Keratinocyte (primary cell): Measurements from ENCODE around the gene MFRP. TPM values are rescaled to one million over a fixed set of nuclear protein-coding genes. Genes with fewer than 3 reads are reported as not detected.

Experiments
- DNase-seq: peaks from one replicate; pipeline ENCODE4 v3.0.0-alpha.2; 2011; ENCODE audit warnings: low read depth, missing footprints, low spot score
- FAIRE-seq: peaks from 2 replicates; lab custom pipeline; 2011; peaks lifted over from hg19 to GRCh38; lab: Jason Lieb, UNC
- H2AFZ ChIP-seq: 2 replicates; pipeline ENCODE4 v1.6.0; 2012; ENCODE audit warnings: low read length, control low read depth, inconsistent platforms; ENCODE audit not compliant: control insufficient read depth
- H3K27ac ChIP-seq: 2 replicates; pipeline ENCODE4 v1.5.1; 2011; ENCODE audit warnings: low read length; ENCODE audit not compliant: control insufficient read depth, insufficient read depth
- H3K27me3 ChIP-seq: 3 replicates; pipeline ENCODE4 v1.6.0; 2011; ENCODE audit warnings: low read length; ENCODE audit not compliant: control insufficient read depth, insufficient read depth; ENCODE audit errors: extremely low read depth
- H3K36me3 ChIP-seq, 2 experiments: 2 replicates in 1 of 2; 3 replicates in 1 of 2; pipeline ENCODE4 v1.5.1; 2011; ENCODE audit warnings: low read length in 2 of 2, mild to moderate bottlenecking in 1 of 2; ENCODE audit not compliant: control insufficient read depth in 2 of 2, insufficient read depth in 2 of 2; ENCODE audit errors: extremely low read depth in 1 of 2
- H3K4me1 ChIP-seq: 3 replicates; pipeline ENCODE4 v1.5.1; 2011; ENCODE audit warnings: low read length; ENCODE audit not compliant: control insufficient read depth, insufficient read depth; ENCODE audit errors: extremely low read depth
- H3K4me2 ChIP-seq: 3 replicates; pipeline ENCODE4 v1.6.0; 2011; ENCODE audit warnings: low read depth, low read length; ENCODE audit not compliant: control insufficient read depth, insufficient read depth; ENCODE audit errors: extremely low read depth
- H3K4me3 ChIP-seq, 3 experiments: fragments of 200-600 bp in 1 of 3; sonication (generic) in 1 of 3; 2 replicates in 2 of 3; 3 replicates in 1 of 3; pipeline ENCODE4 v1.5.1; 2011 to 2016; ENCODE audit warnings: low read length in 3 of 3, mild to moderate bottlenecking in 3 of 3, control low read depth in 2 of 3, inconsistent platforms in 1 of 3, low read depth in 1 of 3, mixed read lengths in 1 of 3, mixed run types in 1 of 3, moderate library complexity in 1 of 3; ENCODE audit not compliant: control insufficient read depth in 2 of 3, insufficient read depth in 2 of 3; ENCODE audit errors: extremely low read depth in 1 of 3
- H3K79me2 ChIP-seq: 2 replicates; pipeline ENCODE4 v1.6.0; 2012; ENCODE audit warnings: low read length; ENCODE audit not compliant: control insufficient read depth, insufficient read depth
- H3K9ac ChIP-seq: 3 replicates; pipeline ENCODE4 v1.6.0; 2011; ENCODE audit warnings: low read length; ENCODE audit not compliant: control insufficient read depth, insufficient read depth; ENCODE audit errors: extremely low read depth
- H3K9me1 ChIP-seq: 3 replicates; pipeline ENCODE4 v1.6.0; 2011; ENCODE audit warnings: low read length; ENCODE audit not compliant: control insufficient read depth, insufficient read depth; ENCODE audit errors: extremely low read depth
- H3K9me3 ChIP-seq: 2 replicates; pipeline ENCODE4 v1.5.1; 2012; ENCODE audit warnings: low read depth, low read length; ENCODE audit not compliant: control insufficient read depth
- H4K20me1 ChIP-seq: 3 replicates; pipeline ENCODE4 v1.6.0; 2011; ENCODE audit warnings: low read length; ENCODE audit not compliant: control insufficient read depth, insufficient read depth; ENCODE audit errors: extremely low read depth
- CTCF ChIP-seq, 3 experiments: IDR thresholded peaks in 1 of 3; conservative IDR thresholded peaks in 1 of 3; optimal IDR thresholded peaks in 1 of 3; 2 replicates in 2 of 3; 3 replicates in 1 of 3; pipeline versions ENCODE3 to v1.5.1; 2011; ENCODE audit warnings: low read length in 3 of 3, mild to moderate bottlenecking in 3 of 3, moderate library complexity in 2 of 3, control low read depth in 1 of 3, inconsistent platforms in 1 of 3; ENCODE audit not compliant: insufficient read depth in 2 of 3; ENCODE audit errors: extremely low read depth in 1 of 3
- EZH2 ChIP-seq: IDR thresholded peaks from one replicate; pipeline ENCODE4 v1.6.1; 2012; ENCODE audit warnings: inconsistent platforms, mild to moderate bottlenecking, low read length, moderate library complexity
- dilution Hi-C: fragments of 300-500 bp; cut with MboI; formaldehyde crosslinking; loops from one replicate; pipeline ENCODE4 v1.7.0; 2020; ENCODE audit warnings: low sequenced_read_pairs; ENCODE audit not compliant: extremely low pct_ligation_motif_present
- polyA plus RNA-seq, 5 experiments: library from polyadenylated mRNA; depleted of rRNA in 3 of 5; stranded (reverse) in 3 of 5; stranded (forward) in 1 of 5; unstranded in 1 of 5; fragments of >200 nt; gene quantifications; 1 replicate in 1 of 5; 2 replicates in 3 of 5; 3 replicates in 1 of 5; pipeline versions ENCODE4 v1.2.1 to v1.2.3, GENCODE V29; 2011 to 2012; ENCODE audit warnings: missing spikeins in 2 of 5, low read depth in 1 of 5, low replicate concordance in 1 of 5

Gene MFRP
- polyA plus RNA-seq, 1 donor (not counting 4 experiments of a cell fraction or from before 2014, with no cell fraction given): not detected

- dilution Hi-C loops: no loop called here
- TF ChIP-seq CTCF (optimal IDR thresholded peaks at IDR 0.05 in 1 of 3, IDR thresholded peaks at IDR 0.05 in 1 of 3, conservative IDR thresholded peaks at IDR 0.05 in 1 of 3; ENCODE audit: extremely low read depth in 1 of 3, insufficient read depth in 2 of 3, low read length in 3 of 3) (no peak), EZH2 (no peak)
- H3K9me3 ChIP-seq: no peaks in the 10 kb centered on the region
- H3K79me2 ChIP-seq: no peaks in the 10 kb centered on the region
- no peaks in the 10 kb centered on the region for H3K4me1 ChIP-seq
- H4K20me1 ChIP-seq: no peaks in the 10 kb centered on the region
- no peaks in the 10 kb centered on the region for H3K9me1 ChIP-seq
- no peak overlapping the region for H3K9ac ChIP-seq
- H3K27ac ChIP-seq: no peak overlapping the region
- no peak overlapping the region for H3K4me3 ChIP-seq
- DNase-seq (no peak), FAIRE-seq (no peak)
- no peak overlapping the region for H2AFZ ChIP-seq
- H3K4me2 ChIP-seq: no peak overlapping the region
- H3K36me3 ChIP-seq: no peaks in the 10 kb centered on the region
- peaks cover 26% of the 10 kb centered on the region for H3K27me3 ChIP-seq
Observed at GRCh38 chr11:119345685-119346084, 820 bp downstream of the MFRP start.

GRCh38 chr11:119344291-119345010 is 2.1 kb downstream of the MFRP start:
- no peaks in the 10 kb centered on the region for H3K9me1 ChIP-seq
- no peaks in the 10 kb centered on the region for H3K9me3 ChIP-seq
- FAIRE-seq (no peak), DNase-seq (no peak)
- TF ChIP-seq CTCF (optimal IDR thresholded peaks at IDR 0.05 in 1 of 3, IDR thresholded peaks at IDR 0.05 in 1 of 3, conservative IDR thresholded peaks at IDR 0.05 in 1 of 3; ENCODE audit: extremely low read depth in 1 of 3, insufficient read depth in 2 of 3, low read length in 3 of 3): no peak
- no peak for TF ChIP-seq EZH2
- no peak overlapping the region for H2AFZ ChIP-seq
- H3K4me1 ChIP-seq: no peaks in the 10 kb centered on the region
- no peaks in the 10 kb centered on the region for H4K20me1 ChIP-seq
- H3K79me2 ChIP-seq: no peaks in the 10 kb centered on the region
- H3K27me3 ChIP-seq: peaks cover 38% of the 10 kb centered on the region
- H3K36me3 ChIP-seq: no peaks in the 10 kb centered on the region
- H3K4me3 ChIP-seq: no peak overlapping the region
- H3K27ac ChIP-seq: no peak overlapping the region
- no peak overlapping the region for H3K4me2 ChIP-seq
- H3K9ac ChIP-seq: no peak overlapping the region
- dilution Hi-C loops: no loop called here
